HepG2 (cell line): ENCODE data around the gene ZFHX3. TPM values are rescaled to one million over a fixed set of nuclear protein-coding genes. Genes with fewer than 3 reads are reported as not detected.

ENCODE experiments used
- ATAC-seq: fragments of 200-7000 bp; cut with Tn5 transposase; 3 replicates; pipeline ENCODE4 v1.9.1; 2020; ENCODE audit warnings: mild to moderate bottlenecking, moderate library complexity
- BruUV-seq: library from RNA; stranded (reverse); fragments of 400-500 nt; replicated peaks from 2 replicates; lab custom pipeline; 2021; lab: Mats Ljungman, UMichigan
- CTCF ChIA-PET: fragments of 300-600 bp; formaldehyde crosslinking; extraction: SDS; loops from one replicate; lab custom pipeline; 2021; ENCODE audit warnings: low total read pairs, inconsistent platforms, low intra/inter-chr PET ratio; lab: Yijun Ruan, JAX
- POLR2A ChIA-PET: fragments of 350-600 bp; sonication (Branson Sonifier 250); formaldehyde crosslinking; loops from one replicate; lab custom pipeline; 2020; ENCODE audit warnings: antibody characterized with exemption, inconsistent platforms; lab: Yijun Ruan, JAX
- DNase-seq: peaks from one replicate; pipeline ENCODE4 v3.0.0-alpha.2; 2015; ENCODE audit warnings: low spot score
- FAIRE-seq: peaks from 3 replicates; lab custom pipeline; 2011; peaks lifted over from hg19 to GRCh38; lab: Jason Lieb, UNC
- H2AFZ ChIP-seq: one replicate; pipeline ENCODE4 v1.6.1; 2011; ENCODE audit warnings: low read length, inconsistent platforms
- H3K27ac ChIP-seq: fragments of 300-600 bp; 3 replicates; pipeline ENCODE4 v1.8.0; 2011; ENCODE audit warnings: mixed run types, mild to moderate bottlenecking, mixed read lengths, low read length, inconsistent platforms; ENCODE audit not compliant: insufficient read depth; ENCODE audit errors: extremely low read length
- H3K27me3 ChIP-seq, 2 experiments: fragments of 200-600 bp in 1 of 2; 2 replicates in 1 of 2; 3 replicates in 1 of 2; pipeline versions ENCODE4 v1.6.0 to v1.8.0; 2011; ENCODE audit warnings: low read length in 2 of 2, mild to moderate bottlenecking in 2 of 2, moderate library complexity in 2 of 2, inconsistent platforms in 1 of 2; ENCODE audit not compliant: insufficient read depth in 2 of 2, control insufficient read depth in 1 of 2
- H3K36me3 ChIP-seq, 2 experiments: fragments of 200-600 bp in 1 of 2; replicated peaks in 1 of 2; 2 replicates in 1 of 2; 3 replicates in 1 of 2; pipeline versions ENCODE4 v1.5.1 to v1.8.0; 2011; ENCODE audit warnings: low read length in 2 of 2, inconsistent platforms in 1 of 2; ENCODE audit not compliant: insufficient read depth in 2 of 2, control insufficient read depth in 1 of 2
- H3K4me1 ChIP-seq: 2 replicates; pipeline ENCODE4 v1.5.1; 2012; ENCODE audit warnings: low read length, inconsistent platforms; ENCODE audit not compliant: insufficient read depth
- H3K4me2 ChIP-seq: 2 replicates; pipeline ENCODE4 v1.6.0; 2011; ENCODE audit warnings: low read depth, low read length, inconsistent platforms
- H3K4me3 ChIP-seq, 3 experiments: fragments of 200-600 bp in 1 of 3; sonication (generic), shearing (Covaris generic) in 1 of 3; replicated peaks in 1 of 3; 2 replicates each; pipeline ENCODE4 v1.5.1; 2011 to 2016; ENCODE audit warnings: low read length in 3 of 3, inconsistent platforms in 2 of 3, low read depth in 2 of 3, mild to moderate bottlenecking in 2 of 3, control low read depth in 1 of 3, mixed read lengths in 1 of 3; ENCODE audit not compliant: insufficient read depth in 1 of 3
- H3K79me2 ChIP-seq: one replicate; pipeline ENCODE4 v1.6.1; 2011; ENCODE audit warnings: low read length, inconsistent platforms; ENCODE audit not compliant: insufficient read depth
- H3K9ac ChIP-seq: 2 replicates; pipeline ENCODE4 v1.6.0; 2011; ENCODE audit warnings: mild to moderate bottlenecking, low read depth, low read length, inconsistent platforms; ENCODE audit not compliant: insufficient read depth
- H3K9me3 ChIP-seq: 2 replicates; pipeline ENCODE4 v1.5.1; 2012; ENCODE audit warnings: mild to moderate bottlenecking, low read length
- H4K20me1 ChIP-seq: 2 replicates; pipeline ENCODE4 v1.6.0; 2011; ENCODE audit warnings: inconsistent platforms, mild to moderate bottlenecking, low read length, moderate library complexity; ENCODE audit not compliant: insufficient read depth
- GABPB1 ChIP-seq: IDR thresholded peaks from 2 replicates; pipeline ENCODE4 v1.6.1; 2016; ENCODE audit warnings: mild to moderate bottlenecking, missing genetic modification reagents, moderate library complexity, missing compliant biosample characterization
- KLF16 ChIP-seq, 2 experiments: sonication (generic) in 1 of 2; formaldehyde crosslinking in 1 of 2; IDR thresholded peaks; 2 replicates each; pipeline versions ENCODE4 v1.6.1 to v1.8.0; 2016 to 2023; ENCODE audit warnings: missing genetic modification reagents in 2 of 2, missing compliant biosample characterization in 1 of 2
- TBX2 ChIP-seq: sonication (generic); formaldehyde crosslinking; IDR thresholded peaks from 2 replicates; pipeline ENCODE4 v1.5.0; 2020; ENCODE audit warnings: missing genetic modification reagents, mild to moderate bottlenecking, borderline replicate concordance
- ZNF234 ChIP-seq: sonication (generic); formaldehyde crosslinking; conservative IDR thresholded peaks from 2 replicates; pipeline ENCODE4 v1.5.1; 2020; ENCODE audit warnings: mild to moderate bottlenecking, missing genetic modification reagents
- WGBS: methylation state at CpG from one replicate; pipeline ENCODE4 v1.1.6; 2017; ENCODE audit warnings: low lambda C conversion rate; 5-methylcytosine and 5-hydroxymethylcytosine counted together
- in situ Hi-C: cut with HindIII; loops from 2 replicates; pipeline ENCODE4 v1.10.0; 2017; ENCODE audit warnings: low pct_unique_long_range_greater_than_20kb; ENCODE audit not compliant: extremely low pct_ligation_motif_present
- intact Hi-C: fragments of 100-400 bp; cut with micrococcal nuclease; formaldehyde crosslinking; loops from one replicate; pipeline ENCODE4 v1.10.0; 2022; ENCODE audit not compliant: unreplicated experiment
- polyA plus RNA-seq, 8 experiments: library from polyadenylated mRNA; depleted of rRNA in 3 of 8; stranded (reverse) in 7 of 8; unstranded in 1 of 8; fragments of >200 nt; fragmentation: Illumina TruSeq in 4 of 8; extraction: Trizol in 4 of 8; gene quantifications; 2 replicates each; pipeline versions ENCODE4 v1.2.1 to v1.2.3, GENCODE V29; 2011 to 2016; ENCODE audit warnings: low read depth in 4 of 8, missing spikeins in 1 of 8, mixed read lengths in 1 of 8; ENCODE audit not compliant: insufficient read depth in 1 of 8
- total RNA-seq, 5 experiments: library from RNA; depleted of rRNA; stranded (reverse); fragments of >200 nt; fragmentation: Illumina TruSeq; extraction: Trizol; gene quantifications; 2 replicates each; pipeline ENCODE4 v1.2.3, GENCODE V29; 2016; ENCODE audit warnings: low read depth in 1 of 5
- TF ChIP-seq, protein P1 (sequence below): sonication (generic); formaldehyde crosslinking; IDR thresholded peaks from 2 replicates; pipeline ENCODE4 v1.5.0; 2020; ENCODE audit warnings: missing genetic modification reagents
- TF ChIP-seq, protein P2 (sequence below): sonication (generic); formaldehyde crosslinking; IDR thresholded peaks from 2 replicates; pipeline ENCODE4 v1.8.0; 2022; ENCODE audit warnings: low read depth, missing genetic modification reagents
- TF ChIP-seq, protein P3 (sequence below): sonication (generic); formaldehyde crosslinking; IDR thresholded peaks from 2 replicates; pipeline ENCODE4 v1.4.0; 2020; ENCODE audit warnings: missing genetic modification reagents, borderline replicate concordance

ZFHX3 gene
- total and polyA plus RNA-seq, 2 of the 13 experiments (the other 11 are each of a cell fraction or from before 2014, with no cell fraction given), result 5.0 to 6.0 TPM

DNA sequence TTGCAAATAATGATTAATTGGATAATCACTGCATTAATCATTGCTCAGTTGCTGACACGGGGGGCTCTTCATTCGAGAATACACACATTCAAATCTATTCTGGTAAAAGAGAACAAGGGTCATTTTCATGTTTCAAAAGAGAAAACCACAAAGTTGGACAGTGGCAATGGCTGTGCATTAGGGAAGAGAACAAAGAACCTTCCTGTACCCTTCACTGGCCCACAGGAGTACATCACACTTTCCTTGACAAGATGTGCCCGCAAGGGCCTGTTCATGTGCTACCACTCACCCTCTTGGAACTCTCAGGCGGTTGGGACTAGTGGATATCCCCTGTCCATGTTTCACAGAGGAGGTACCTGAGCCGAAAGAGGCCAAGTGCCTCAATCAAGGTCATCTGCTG lies 223.2 kb downstream of the ZFHX3 start:
- CTCF ChIA-PET, result no interaction called here

More for the DNA sequence above, 223.2 kb downstream of the ZFHX3 start:
- no peaks in the 10 kb centered on the region for H4K20me1 ChIP-seq
- H3K36me3 ChIP-seq, result peaks cover 24 to 47% of the 10 kb centered on the region in 2 experiments
- DNase-seq (no peak), ATAC-seq (no peak)
- H3K79me2 ChIP-seq, result no peaks in the 10 kb centered on the region
- WGBS, result 90% methylated on average over 5 of the region's 5 CpGs
- H2AFZ ChIP-seq, result no peak overlapping the region
- H3K9ac ChIP-seq, result no peak overlapping the region
- no peaks in the 10 kb centered on the region for H3K9me3 ChIP-seq
- POLR2A ChIA-PET, result no interaction called here
- no peak overlapping the region for H3K4me3 ChIP-seq
- BruUV-seq, result no TSS peak
- no peak overlapping the region for H3K4me2 ChIP-seq
- H3K4me1 ChIP-seq, result no peaks in the 10 kb centered on the region
- in situ Hi-C loops (loop anchor here (25.0 kb wide), 1 partner anchor 312 kb away; no protein-coding TSS in a partner anchor), intact Hi-C loops (loop anchor here (5.0 kb wide), 1 partner anchor 322 kb away; no protein-coding TSS in a partner anchor)
- no peaks in the 10 kb centered on the region for H3K27me3 ChIP-seq
- TF ChIP-seq ZNF234 (CRISPR knock-in tag) (no peak), GABPB1 (CRISPR knock-in tag) (no peak), TBX2 (no peak), KLF16 (CRISPR knock-in tag; IDR thresholded peaks at IDR 0.05) (no peak)
- TF ChIP-seq, protein P1, sequence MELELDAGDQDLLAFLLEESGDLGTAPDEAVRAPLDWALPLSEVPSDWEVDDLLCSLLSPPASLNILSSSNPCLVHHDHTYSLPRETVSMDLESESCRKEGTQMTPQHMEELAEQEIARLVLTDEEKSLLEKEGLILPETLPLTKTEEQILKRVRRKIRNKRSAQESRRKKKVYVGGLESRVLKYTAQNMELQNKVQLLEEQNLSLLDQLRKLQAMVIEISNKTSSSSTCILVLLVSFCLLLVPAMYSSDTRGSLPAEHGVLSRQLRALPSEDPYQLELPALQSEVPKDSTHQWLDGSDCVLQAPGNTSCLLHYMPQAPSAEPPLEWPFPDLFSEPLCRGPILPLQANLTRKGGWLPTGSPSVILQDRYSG, result no peak
- TF ChIP-seq, protein P2, sequence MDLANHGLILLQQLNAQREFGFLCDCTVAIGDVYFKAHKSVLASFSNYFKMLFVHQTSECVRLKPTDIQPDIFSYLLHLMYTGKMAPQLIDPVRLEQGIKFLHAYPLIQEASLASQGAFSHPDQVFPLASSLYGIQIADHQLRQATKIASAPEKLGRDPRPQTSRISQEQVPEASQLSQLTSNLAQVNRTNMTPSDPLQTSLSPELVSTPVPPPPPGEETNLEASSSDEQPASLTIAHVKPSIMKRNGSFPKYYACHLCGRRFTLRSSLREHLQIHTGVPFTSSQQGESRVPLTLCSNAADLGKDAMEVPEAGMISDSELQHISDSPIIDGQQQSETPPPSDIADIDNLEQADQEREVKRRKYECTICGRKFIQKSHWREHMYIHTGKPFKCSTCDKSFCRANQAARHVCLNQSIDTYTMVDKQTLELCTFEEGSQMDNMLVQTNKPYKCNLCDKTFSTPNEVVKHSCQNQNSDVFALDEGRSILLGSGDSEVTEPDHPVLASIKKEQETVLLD (CRISPR knock-in tag), result no peak
- TF ChIP-seq, protein P3, sequence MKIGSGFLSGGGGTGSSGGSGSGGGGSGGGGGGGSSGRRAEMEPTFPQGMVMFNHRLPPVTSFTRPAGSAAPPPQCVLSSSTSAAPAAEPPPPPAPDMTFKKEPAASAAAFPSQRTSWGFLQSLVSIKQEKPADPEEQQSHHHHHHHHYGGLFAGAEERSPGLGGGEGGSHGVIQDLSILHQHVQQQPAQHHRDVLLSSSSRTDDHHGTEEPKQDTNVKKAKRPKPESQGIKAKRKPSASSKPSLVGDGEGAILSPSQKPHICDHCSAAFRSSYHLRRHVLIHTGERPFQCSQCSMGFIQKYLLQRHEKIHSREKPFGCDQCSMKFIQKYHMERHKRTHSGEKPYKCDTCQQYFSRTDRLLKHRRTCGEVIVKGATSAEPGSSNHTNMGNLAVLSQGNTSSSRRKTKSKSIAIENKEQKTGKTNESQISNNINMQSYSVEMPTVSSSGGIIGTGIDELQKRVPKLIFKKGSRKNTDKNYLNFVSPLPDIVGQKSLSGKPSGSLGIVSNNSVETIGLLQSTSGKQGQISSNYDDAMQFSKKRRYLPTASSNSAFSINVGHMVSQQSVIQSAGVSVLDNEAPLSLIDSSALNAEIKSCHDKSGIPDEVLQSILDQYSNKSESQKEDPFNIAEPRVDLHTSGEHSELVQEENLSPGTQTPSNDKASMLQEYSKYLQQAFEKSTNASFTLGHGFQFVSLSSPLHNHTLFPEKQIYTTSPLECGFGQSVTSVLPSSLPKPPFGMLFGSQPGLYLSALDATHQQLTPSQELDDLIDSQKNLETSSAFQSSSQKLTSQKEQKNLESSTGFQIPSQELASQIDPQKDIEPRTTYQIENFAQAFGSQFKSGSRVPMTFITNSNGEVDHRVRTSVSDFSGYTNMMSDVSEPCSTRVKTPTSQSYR (CRISPR knock-in tag), result no peak
- TF ChIP-seq, all 625 proteins: peak for 0
- FAIRE-seq, result no peak
- H3K27ac ChIP-seq, result no peak overlapping the region
